Ovary (tissue), 3 donors: ENCODE results near the gene SYNDIG1L.

Source experiments
- CTCF ChIP-seq, 3 donors: fragments of 450-650 bp in 2 of 3; fragments of 200-600 bp in 1 of 3; IDR thresholded peaks; one replicate each; pipeline versions ENCODE4 v1.5.1 to v1.8.0; 2016 to 2022; ENCODE audit warnings: antibody characterized with exemption in 3 of 3, mild to moderate bottlenecking in 1 of 3
- EP300 ChIP-seq: sonication (generic); formaldehyde crosslinking; IDR thresholded peaks from one replicate; pipeline ENCODE4 v1.6.1; 2017; ENCODE audit warnings: antibody characterized with exemption
- donor health status: DM: no; HTN: no; CAD: no.

- TF ChIP-seq CTCF (IDR thresholded peaks at IDR 0.05) (no peak), EP300 (no peak)
Observed at GRCh38 chr14:74456684-74457564, 30.9 kb upstream of the SYNDIG1L start.
